CD14-positive monocyte (primary cell): ENCODE measurements around the gene SAMHD1. TPM values are rescaled to one million over a fixed set of nuclear protein-coding genes. Genes with fewer than 3 reads are reported as not detected.

Experiments used
- DNase-seq, 3 donors: peaks; one replicate each; pipeline ENCODE4 v3.0.0-alpha.2; 2011 to 2022
- H2AFZ ChIP-seq: 2 replicates; pipeline ENCODE4 v1.6.0; 2012; ENCODE audit warnings: mild to moderate bottlenecking, low read depth, low read length, inconsistent platforms; ENCODE audit not compliant: insufficient read depth, poor library complexity, severe bottlenecking
- H3K27ac ChIP-seq, 2 donors: 1 replicate in 1 of 2; 2 replicates in 1 of 2; pipeline ENCODE4 v1.5.1; 2012 to 2013; ENCODE audit warnings: low read length in 2 of 2, control low read depth in 1 of 2, inconsistent platforms in 1 of 2, low read depth in 1 of 2, mild to moderate bottlenecking in 1 of 2
- H3K27me3 ChIP-seq, 2 donors: one replicate each; pipeline versions ENCODE4 v1.6.0 to v1.6.1; 2011 to 2013; ENCODE audit warnings: low read length in 2 of 2; ENCODE audit not compliant: control insufficient read depth in 2 of 2, insufficient read depth in 2 of 2
- H3K36me3 ChIP-seq, 2 donors: replicated peaks in 1 of 2; 1 replicate in 1 of 2; 2 replicates in 1 of 2; pipeline versions ENCODE4 v1.5.1 to v1.6.1; 2012 to 2013; ENCODE audit warnings: low read length in 2 of 2, control low read depth in 1 of 2, inconsistent platforms in 1 of 2, mild to moderate bottlenecking in 1 of 2; ENCODE audit not compliant: insufficient read depth in 2 of 2, control insufficient read depth in 1 of 2
- H3K4me1 ChIP-seq, 2 donors: 1 replicate in 1 of 2; 2 replicates in 1 of 2; pipeline versions ENCODE4 v1.5.1 to v1.6.1; 2012 to 2013; ENCODE audit warnings: low read length in 2 of 2, control low read depth in 1 of 2, inconsistent platforms in 1 of 2, mild to moderate bottlenecking in 1 of 2, moderate library complexity in 1 of 2; ENCODE audit not compliant: insufficient read depth in 2 of 2, control insufficient read depth in 1 of 2
- H3K4me2 ChIP-seq: replicated peaks from 2 replicates; pipeline ENCODE3; 2012; ENCODE audit warnings: low read length, moderate library complexity, mild to moderate bottlenecking; ENCODE audit not compliant: poor library complexity, severe bottlenecking; ENCODE audit errors: extremely low read depth
- H3K4me3 ChIP-seq, 3 experiments: fragments of 200-600 bp in 1 of 3; sonication (generic) in 1 of 3; replicated peaks in 1 of 3; 1 replicate in 2 of 3; 2 replicates in 1 of 3; pipeline ENCODE4 v1.5.1; 2011 to 2013; ENCODE audit warnings: low read length in 3 of 3, mild to moderate bottlenecking in 3 of 3, control low read depth in 2 of 3, low read depth in 2 of 3, inconsistent platforms in 1 of 3, moderate library complexity in 1 of 3
- H3K79me2 ChIP-seq: 2 replicates; pipeline ENCODE4 v1.6.0; 2012; ENCODE audit warnings: mild to moderate bottlenecking, control low read depth, inconsistent platforms, low read length, moderate library complexity; ENCODE audit not compliant: insufficient read depth
- H3K9ac ChIP-seq: 2 replicates; pipeline ENCODE4 v1.6.0; 2017; ENCODE audit warnings: low read length, mild to moderate bottlenecking; ENCODE audit not compliant: insufficient read depth, poor library complexity, severe bottlenecking
- H3K9me3 ChIP-seq, 2 donors: replicated peaks in 1 of 2; 1 replicate in 1 of 2; 2 replicates in 1 of 2; pipeline versions ENCODE4 v1.5.1 to v1.6.1; 2012 to 2013; ENCODE audit warnings: low read length in 2 of 2, control low read depth in 1 of 2; ENCODE audit not compliant: control insufficient read depth in 1 of 2, insufficient read depth in 1 of 2
- H4K20me1 ChIP-seq: 2 replicates; pipeline ENCODE4 v1.6.0; 2012; ENCODE audit warnings: mild to moderate bottlenecking, low read length, control low read depth, moderate library complexity; ENCODE audit not compliant: insufficient read depth
- H3K27ac Mint-ChIP-seq, 7 donors: one replicate each; pipeline ENCODE4 v1.8.0; 2020; ENCODE audit warnings: mild to moderate bottlenecking in 7 of 7, mixed read lengths in 7 of 7, moderate library complexity in 6 of 7, inconsistent platforms in 2 of 7
- H3K27me3 Mint-ChIP-seq, 3 donors: one replicate each; pipeline ENCODE4 v1.8.0; 2021 to 2022; ENCODE audit warnings: low read depth in 3 of 3, mild to moderate bottlenecking in 3 of 3, mixed read lengths in 3 of 3, moderate library complexity in 3 of 3, inconsistent platforms in 1 of 3
- H3K36me3 Mint-ChIP-seq, 2 donors: one replicate each; pipeline ENCODE4 v1.8.0; 2020; ENCODE audit warnings: mixed read lengths in 2 of 2, inconsistent platforms in 1 of 2, mild to moderate bottlenecking in 1 of 2
- H3K4me1 Mint-ChIP-seq: one replicate; pipeline ENCODE4 v1.8.0; 2020; ENCODE audit warnings: mild to moderate bottlenecking, mixed read lengths
- H3K4me3 Mint-ChIP-seq, 2 donors: one replicate each; pipeline ENCODE4 v1.8.0; 2020; ENCODE audit warnings: mild to moderate bottlenecking in 2 of 2, mixed read lengths in 2 of 2, moderate library complexity in 1 of 2
- H3K9me3 Mint-ChIP-seq, 7 donors: one replicate each; pipeline ENCODE4 v1.8.0; 2020 to 2022; ENCODE audit warnings: mixed read lengths in 7 of 7, mild to moderate bottlenecking in 6 of 7, moderate library complexity in 6 of 7, inconsistent platforms in 2 of 7
- CTCF ChIP-seq: fragments of 200-600 bp; IDR thresholded peaks from one replicate; pipeline ENCODE4 v1.8.0; 2022; ENCODE audit warnings: antibody characterized with exemption, mild to moderate bottlenecking
- whole genome bisulfite sequencing: methylation state at CpG from one replicate; pipeline ENCODE4 v1.1.5; 2013; ENCODE audit warnings: missing lambda C conversion rate; ENCODE audit not compliant: insufficient coverage; 5-methylcytosine and 5-hydroxymethylcytosine counted together
- intact Hi-C, 2 donors: fragments of 100-400 bp; cut with micrococcal nuclease; formaldehyde crosslinking; loops; one replicate each; pipeline versions ENCODE4 v1.15.0 to v1.15.1; 2023
- polyA plus RNA-seq, 3 donors: library from polyadenylated mRNA; depleted of rRNA in 1 of 3; unstranded in 2 of 3; stranded (reverse) in 1 of 3; fragments of 300-500 nt in 2 of 3; fragments of >200 nt in 1 of 3; fragmentation: Illumina TruSeq in 2 of 3; gene quantifications; 1 replicate in 2 of 3; 2 replicates in 1 of 3; pipeline ENCODE4 v1.2.3, GENCODE V29; 2012 to 2021

SAMHD1 gene
- polyA plus RNA-seq, 3 donors, result 232 to 796 (median 590) TPM

- H3K4me1 ChIP-seq, result peaks cover 33 to 35% of the 10 kb centered on the region in 2 donors
- Mint-ChIP-seq H3K27me3 (peaks cover 0 to 3% (median 0%) of the 10 kb centered on the region in 3 donors), H3K9me3 (peaks cover 0 to 3% (median 0%) of the 10 kb centered on the region in 7 donors), H3K27ac (peak overlapping the region; percentile 48 to 89 (median 83)), H3K36me3 (no peaks in the 10 kb centered on the region), H3K4me1 (peaks cover 35% of the 10 kb centered on the region), H3K4me3 (peak overlapping the region; percentile 59 to 82)
- TF ChIP-seq CTCF, result no peak
- no peaks in the 10 kb centered on the region for H4K20me1 ChIP-seq
- H3K4me2 ChIP-seq, result peak overlapping the region; percentile 62
- H3K27ac ChIP-seq, result peak overlapping the region; percentile 37 to 84
- intact Hi-C loops, result no loop called here
- peak in 1 of 3 donors; percentile 16 for DNase-seq
- H3K79me2 ChIP-seq, result no peaks in the 10 kb centered on the region
- WGBS, result 100% methylated on average over 1 of the region's 10 CpGs
- H3K9me3 ChIP-seq, result no peaks in the 10 kb centered on the region
- peak overlapping the region in 1 of 3 experiments; percentile 43 for H3K4me3 ChIP-seq
- no peaks in the 10 kb centered on the region for H3K36me3 ChIP-seq
- no peak overlapping the region for H3K9ac ChIP-seq
- peak overlapping the region; percentile 85 for H2AFZ ChIP-seq
- H3K27me3 ChIP-seq, result no peaks in the 10 kb centered on the region
Measured at GRCh38 chr20:36969478-36970186, 18.1 kb upstream of the SAMHD1 start.

GRCh38 chr20:36969051-36969450, 17.5 kb upstream of the SAMHD1 start:
- Histone ChIP-seq H4K20me1 (no peaks in the 10 kb centered on the region), H3K9ac (no peak overlapping the region), H3K4me3 (peak overlapping the region in 1 of 3 experiments; percentile 43), H3K36me3 (no peaks in the 10 kb centered on the region), H2AFZ (peak overlapping the region; percentile 85), H3K27ac (peak overlapping the region; percentile 37 to 84), H3K27me3 (no peaks in the 10 kb centered on the region), H3K4me1 (peaks cover 31 to 32% of the 10 kb centered on the region in 2 donors), H3K79me2 (no peaks in the 10 kb centered on the region), H3K9me3 (no peaks in the 10 kb centered on the region), H3K4me2 (peak overlapping the region; percentile 62)
- peaks cover 35% of the 10 kb centered on the region for H3K4me1 Mint-ChIP-seq
- WGBS, result no CpG with 5 or more reads among the region's 4 CpGs
- H3K36me3 Mint-ChIP-seq, result no peaks in the 10 kb centered on the region
- H3K27me3 Mint-ChIP-seq, result peaks cover 0 to 3% (median 0%) of the 10 kb centered on the region in 3 donors
- intact Hi-C loops, result no loop called here
- DNase-seq, result peak in 2 of 3 donors; percentile 33 to 38
- H3K4me3 Mint-ChIP-seq, result peak overlapping the region; percentile 59 to 82
- no peak for TF ChIP-seq CTCF
- peaks cover 0 to 3% (median 0%) of the 10 kb centered on the region in 7 donors for H3K9me3 Mint-ChIP-seq
- peak overlapping the region; percentile 48 to 89 (median 83) for H3K27ac Mint-ChIP-seq
